ENCODE measurements around the gene PCDHB11. TPM values are rescaled to one million over a fixed set of nuclear protein-coding genes. Genes with fewer than 3 reads are reported as not detected.
A peak's percentile ranks its signal among the peaks of the same experiment; 100 is the strongest.
"Not testable (repeated sequence)": the region's sequence is repeated elsewhere in the genome, so short reads cannot be mapped to it uniquely, and the experiment has no call there.

Gene PCDHB11
- total RNA-seq, 1 donor from 2014 or later: 6.4 TPM

DNA sequence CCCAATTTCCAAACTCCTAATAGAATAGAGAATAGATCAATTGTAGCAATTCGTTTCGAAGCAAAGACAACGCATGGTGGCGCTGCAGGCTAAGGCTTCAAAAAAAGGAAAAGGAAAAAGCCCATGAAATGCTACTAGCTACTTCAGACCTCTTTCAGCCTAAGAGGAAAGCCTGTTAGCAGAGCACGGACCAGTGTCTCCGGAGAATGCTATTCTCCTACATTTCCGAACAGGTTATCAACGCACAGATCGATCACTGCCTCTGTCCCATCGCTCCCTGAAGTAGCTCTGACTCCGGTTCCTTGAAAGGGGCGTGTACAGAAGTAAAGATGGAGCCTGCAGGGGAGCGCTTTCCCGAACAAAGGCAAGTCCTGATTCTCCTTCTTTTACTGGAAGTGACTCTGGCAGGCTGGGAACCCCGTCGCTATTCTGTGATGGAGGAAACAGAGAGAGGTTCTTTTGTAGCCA is 45.9 kb downstream of the PCDHB11 start, which contains the start of gene PCDHB15:
Gene PCDHB15 (plus strand): TSS at position 146 of the 468 bp plus-strand sequence. CDS start 184 bp downstream, at position 330.
- no peak within 1 kb of the TSS for H3K27ac Mint-ChIP-seq
- peak within 1 kb of the TSS; percentile 46 for H3K4me3 Mint-ChIP-seq

DNA sequence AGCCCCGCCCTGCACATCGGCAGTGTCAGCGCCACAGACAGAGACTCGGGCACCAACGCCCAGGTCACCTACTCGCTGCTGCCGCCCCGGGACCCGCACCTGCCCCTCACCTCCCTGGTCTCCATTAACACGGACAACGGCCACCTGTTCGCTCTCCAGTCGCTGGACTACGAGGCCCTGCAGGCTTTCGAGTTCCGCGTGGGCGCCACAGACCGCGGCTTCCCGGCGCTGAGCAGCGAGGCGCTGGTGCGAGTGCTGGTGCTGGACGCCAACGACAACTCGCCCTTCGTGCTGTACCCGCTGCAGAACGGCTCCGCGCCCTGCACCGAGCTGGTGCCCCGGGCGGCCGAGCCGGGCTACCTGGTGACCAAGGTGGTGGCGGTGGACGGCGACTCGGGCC is 47.5 kb downstream of the PCDHB11 start:
- H3K4me3 Mint-ChIP-seq: not testable (repeated sequence)
- peaks cover 64% of the 10 kb centered on the region for H3K36me3 Mint-ChIP-seq
- H3K9me3 Mint-ChIP-seq: peaks cover 76% of the 10 kb centered on the region

More for the DNA sequence above, 45.9 kb downstream of the PCDHB11 start, which contains the start of gene PCDHB15:
- H3K36me3 Mint-ChIP-seq: peaks cover 68% of the 10 kb centered on the region
- TF ChIP-seq, protein P1, sequence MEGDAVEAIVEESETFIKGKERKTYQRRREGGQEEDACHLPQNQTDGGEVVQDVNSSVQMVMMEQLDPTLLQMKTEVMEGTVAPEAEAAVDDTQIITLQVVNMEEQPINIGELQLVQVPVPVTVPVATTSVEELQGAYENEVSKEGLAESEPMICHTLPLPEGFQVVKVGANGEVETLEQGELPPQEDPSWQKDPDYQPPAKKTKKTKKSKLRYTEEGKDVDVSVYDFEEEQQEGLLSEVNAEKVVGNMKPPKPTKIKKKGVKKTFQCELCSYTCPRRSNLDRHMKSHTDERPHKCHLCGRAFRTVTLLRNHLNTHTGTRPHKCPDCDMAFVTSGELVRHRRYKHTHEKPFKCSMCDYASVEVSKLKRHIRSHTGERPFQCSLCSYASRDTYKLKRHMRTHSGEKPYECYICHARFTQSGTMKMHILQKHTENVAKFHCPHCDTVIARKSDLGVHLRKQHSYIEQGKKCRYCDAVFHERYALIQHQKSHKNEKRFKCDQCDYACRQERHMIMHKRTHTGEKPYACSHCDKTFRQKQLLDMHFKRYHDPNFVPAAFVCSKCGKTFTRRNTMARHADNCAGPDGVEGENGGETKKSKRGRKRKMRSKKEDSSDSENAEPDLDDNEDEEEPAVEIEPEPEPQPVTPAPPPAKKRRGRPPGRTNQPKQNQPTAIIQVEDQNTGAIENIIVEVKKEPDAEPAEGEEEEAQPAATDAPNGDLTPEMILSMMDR (IDR thresholded peaks at IDR 0.05; ENCODE audit: unreplicated experiment): no peak
- no peaks in the 10 kb centered on the region for H3K27me3 Mint-ChIP-seq (ENCODE audit: low read depth)
- no peaks in the 10 kb centered on the region for H3K4me1 Mint-ChIP-seq
- H3K9me3 Mint-ChIP-seq: peaks cover 71% of the 10 kb centered on the region
- DNase-seq (ENCODE audit: low spot score in 2 of 2, unreplicated experiment in 2 of 2): no peak

DNA sequence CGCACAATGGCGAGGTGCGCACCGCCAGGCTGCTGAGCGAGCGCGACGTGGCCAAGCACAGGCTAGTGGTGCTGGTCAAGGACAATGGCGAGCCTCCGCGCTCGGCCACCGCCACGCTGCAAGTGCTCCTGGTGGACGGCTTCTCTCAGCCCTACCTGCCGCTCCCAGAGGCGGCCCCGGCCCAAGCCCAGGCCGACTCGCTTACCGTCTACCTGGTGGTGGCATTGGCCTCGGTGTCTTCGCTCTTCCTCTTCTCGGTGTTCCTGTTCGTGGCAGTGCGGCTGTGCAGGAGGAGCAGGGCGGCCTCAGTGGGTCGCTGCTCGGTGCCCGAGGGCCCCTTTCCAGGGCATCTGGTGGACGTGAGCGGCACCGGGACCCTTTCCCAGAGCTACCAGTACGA is 48.0 kb downstream of the PCDHB11 start:
- not testable (repeated sequence) for H3K4me1 Mint-ChIP-seq; H3K4me3 Mint-ChIP-seq; DNase-seq (ENCODE audit: low spot score in 2 of 2, unreplicated experiment in 2 of 2); H3K27me3 Mint-ChIP-seq (ENCODE audit: low read depth); H3K27ac Mint-ChIP-seq
- peaks cover 60% of the 10 kb centered on the region for H3K36me3 Mint-ChIP-seq
- peaks cover 75% of the 10 kb centered on the region for H3K9me3 Mint-ChIP-seq

More for the DNA sequence above, 47.5 kb downstream of the PCDHB11 start:
- not testable (repeated sequence) for H3K27ac Mint-ChIP-seq; H3K4me1 Mint-ChIP-seq; DNase-seq (ENCODE audit: low spot score in 2 of 2, unreplicated experiment in 2 of 2); H3K27me3 Mint-ChIP-seq (ENCODE audit: low read depth)

DNA sequence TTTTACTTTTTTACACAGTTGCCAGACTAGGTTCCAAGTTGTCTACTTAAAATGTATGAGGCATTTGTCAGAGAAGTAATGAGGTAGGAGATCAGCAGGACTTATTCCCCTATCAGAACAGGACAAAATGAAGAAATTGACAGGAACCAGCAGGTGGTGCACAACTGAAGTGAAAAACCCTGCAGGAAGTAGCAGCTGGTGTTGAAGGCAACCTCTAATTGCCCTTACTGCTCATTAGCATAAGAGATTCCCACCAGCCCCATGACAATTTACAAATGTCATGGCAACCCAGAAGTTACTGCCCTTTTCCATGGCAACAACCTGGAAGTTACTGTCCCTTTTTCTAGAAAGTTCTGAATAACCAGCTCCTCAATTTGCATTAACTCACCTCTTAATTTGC is 51.1 kb downstream of the PCDHB11 start:
- DNase-seq (ENCODE audit: low spot score in 2 of 2, unreplicated experiment in 2 of 2): no peak
- no peak overlapping the region for H3K4me3 Mint-ChIP-seq
- no peaks in the 10 kb centered on the region for H3K27me3 Mint-ChIP-seq (ENCODE audit: low read depth)
- H3K36me3 Mint-ChIP-seq: peaks cover 58% of the 10 kb centered on the region
- H3K9me3 Mint-ChIP-seq: peaks cover 78% of the 10 kb centered on the region
- H3K27ac Mint-ChIP-seq: no peak overlapping the region
- TF ChIP-seq, protein P1 (IDR thresholded peaks at IDR 0.05; ENCODE audit: unreplicated experiment): no peak
- no peaks in the 10 kb centered on the region for H3K4me1 Mint-ChIP-seq

Other genes with a start within 250 kb of the PCDHB11 start
- 12.1 to 12.7 TPM (median 12.4 TPM) in 3 replicates for gene PCDHAC2, start 233.2 kb upstream of the PCDHB11 start, total RNA-seq
- 0.16 to 0.18 TPM (median 0.16 TPM) in 3 replicates for gene PCDHB1, start 148.3 kb upstream of the PCDHB11 start, total RNA-seq
- 116 to 127 TPM (median 118 TPM) in 3 replicates for gene PCDHB2, start 105.0 kb upstream of the PCDHB11 start, total RNA-seq
- gene PCDHB3, start 99.2 kb upstream of the PCDHB11 start, total RNA-seq: 19.2 to 21.6 TPM (median 19.8 TPM) in 3 replicates
- 7.9 to 8.6 TPM (median 8.0 TPM) in 3 replicates for gene PCDHB4, start 77.8 kb upstream of the PCDHB11 start, total RNA-seq
- 5.2 to 6.8 TPM (median 6.0 TPM) in 3 replicates for gene PCDHB5, start 64.4 kb upstream of the PCDHB11 start, total RNA-seq
- 1.8 to 2.1 TPM (median 2.1 TPM) in 3 replicates for gene PCDHB6, start 49.6 kb upstream of the PCDHB11 start, total RNA-seq
- gene PCDHB7, start 27.0 kb upstream of the PCDHB11 start, total RNA-seq: 1.4 to 1.8 TPM (median 1.6 TPM) in 3 replicates
- 2.3 to 2.4 TPM (median 2.4 TPM) in 3 replicates for gene PCDHB8, start 21.8 kb upstream of the PCDHB11 start, total RNA-seq
- gene PCDHB16, start 17.2 kb upstream of the PCDHB11 start, total RNA-seq: 23.5 to 24.6 TPM (median 24.4 TPM) in 3 replicates
- 14.5 to 16.0 TPM (median 15.1 TPM) in 3 replicates for gene PCDHB9, start 12.5 kb upstream of the PCDHB11 start, total RNA-seq
- 10.8 to 11.9 TPM (median 11.7 TPM) in 3 replicates for gene PCDHB10, start 7.3 kb upstream of the PCDHB11 start, total RNA-seq
- 5.8 to 6.4 TPM (median 6.1 TPM) in 3 replicates for gene PCDHB12, start 9.1 kb downstream of the PCDHB11 start, total RNA-seq
- 7.8 to 8.0 TPM (median 8.0 TPM) in 3 replicates for gene PCDHB13, start 14.3 kb downstream of the PCDHB11 start, total RNA-seq
- gene PCDHB14, start 23.7 kb downstream of the PCDHB11 start, total RNA-seq: 7.1 to 8.6 TPM (median 7.7 TPM) in 3 replicates
- gene PCDHB15, start 45.8 kb downstream of the PCDHB11 start, total RNA-seq: 2.2 to 2.4 TPM (median 2.3 TPM) in 3 replicates
- gene SLC25A2, start 104.4 kb downstream of the PCDHB11 start, total RNA-seq: 1.3 to 1.6 TPM (median 1.6 TPM) in 3 replicates
- gene TAF7, start 121.2 kb downstream of the PCDHB11 start, total RNA-seq: 97.2 to 103 TPM (median 99.6 TPM) in 3 replicates
- gene PCDHGA1, start 130.9 kb downstream of the PCDHB11 start, total RNA-seq: 0.22 to 0.47 TPM (median 0.34 TPM) in 3 replicates
- gene PCDHGA2, start 139.1 kb downstream of the PCDHB11 start, total RNA-seq: 0.11 to 0.33 TPM (median 0.32 TPM) in 3 replicates
- gene PCDHGA3, start 144.2 kb downstream of the PCDHB11 start, total RNA-seq: 0.07 to 0.16 TPM (median 0.13 TPM) in 3 replicates
- 1.7 to 2.0 TPM (median 2.0 TPM) in 3 replicates for gene PCDHGB1, start 150.5 kb downstream of the PCDHB11 start, total RNA-seq
- 0.86 to 1.2 TPM (median 1.1 TPM) in 3 replicates for gene PCDHGA4, start 155.4 kb downstream of the PCDHB11 start, total RNA-seq
- gene PCDHGB2, start 160.4 kb downstream of the PCDHB11 start, total RNA-seq: 0.86 to 1.3 TPM (median 1.2 TPM) in 3 replicates
- 0.51 to 0.66 TPM (median 0.52 TPM) in 3 replicates for gene PCDHGA5, start 164.5 kb downstream of the PCDHB11 start, total RNA-seq
- 0.59 to 0.74 TPM (median 0.64 TPM) in 3 replicates for gene PCDHGB3, start 170.6 kb downstream of the PCDHB11 start, total RNA-seq
- gene PCDHGA6, start 174.3 kb downstream of the PCDHB11 start, total RNA-seq: 0.25 to 0.60 TPM (median 0.57 TPM) in 3 replicates
- gene PCDHGA7, start 183.1 kb downstream of the PCDHB11 start, total RNA-seq: 0.33 to 0.43 TPM (median 0.38 TPM) in 3 replicates
- gene PCDHGB4, start 188.1 kb downstream of the PCDHB11 start, total RNA-seq: 31.0 to 35.5 TPM (median 33.0 TPM) in 3 replicates
- 2.6 to 2.9 TPM (median 2.7 TPM) in 3 replicates for gene PCDHGA8, start 193.0 kb downstream of the PCDHB11 start, total RNA-seq
- gene PCDHGB5, start 198.3 kb downstream of the PCDHB11 start, total RNA-seq: 3.3 to 4.5 TPM (median 3.9 TPM) in 3 replicates
- gene PCDHGA9, start 203.2 kb downstream of the PCDHB11 start, total RNA-seq: 2.1 to 2.3 TPM (median 2.3 TPM) in 3 replicates
- gene PCDHGB6, start 208.4 kb downstream of the PCDHB11 start, total RNA-seq: 74.0 to 76.3 TPM (median 75.7 TPM) in 3 replicates
- 30.7 to 33.4 TPM (median 32.1 TPM) in 3 replicates for gene PCDHGA10, start 213.4 kb downstream of the PCDHB11 start, total RNA-seq
- gene PCDHGB7, start 218.1 kb downstream of the PCDHB11 start, total RNA-seq: 14.1 to 16.4 TPM (median 14.9 TPM) in 3 replicates
- gene PCDHGA11, start 221.4 kb downstream of the PCDHB11 start, total RNA-seq: 5.7 to 6.0 TPM (median 6.0 TPM) in 3 replicates
- 4.1 to 5.2 TPM (median 4.5 TPM) in 3 replicates for gene PCDHGA12, start 230.9 kb downstream of the PCDHB11 start, total RNA-seq

Data from mesothelial cell of epicardium (in vitro differentiated cells).